H1 (cell line): Measurements from ENCODE around the gene ARHGAP6. TPM values are rescaled to one million over a fixed set of nuclear protein-coding genes. Genes with fewer than 3 reads are reported as not detected.

Source experiments
- CTCF ChIA-PET: fragments of 300-600 bp; sonication (Branson Sonifier 250); formaldehyde crosslinking; loops from one replicate; lab custom pipeline; 2021; ENCODE audit not compliant: partially characterized antibody; lab: Charles Lee
- POLR2A ChIA-PET: fragments of 300-600 bp; sonication (Branson Sonifier 250); formaldehyde crosslinking; loops from one replicate; lab custom pipeline; 2021; ENCODE audit warnings: inconsistent platforms; ENCODE audit not compliant: partially characterized antibody; lab: Charles Lee
- DNase-seq, 2 experiments: peaks; one replicate each; pipeline versions ENCODE4 v3.0.0 to v3.0.0-alpha.2; 2010 to 2022; ENCODE audit warnings: low spot score in 2 of 2, low read depth in 1 of 2, mixed read lengths in 1 of 2
- FAIRE-seq: peaks from 2 replicates; lab custom pipeline; 2011; peaks lifted over from hg19 to GRCh38; lab: Jason Lieb, UNC
- H2AFZ ChIP-seq: 2 replicates; pipeline ENCODE4 v1.8.1; 2012; ENCODE audit warnings: low read length, inconsistent platforms
- H2AK5ac ChIP-seq: 2 replicates; pipeline ENCODE4 v1.6.1; 2013; ENCODE audit warnings: low read depth, low read length
- H2BK120ac ChIP-seq: replicated peaks from 2 replicates; pipeline ENCODE3; 2013; ENCODE audit warnings: low read depth, low read length, inconsistent platforms
- H2BK12ac ChIP-seq: 2 replicates; pipeline ENCODE4 v1.6.1; 2013; ENCODE audit warnings: low read depth, low read length
- H2BK15ac ChIP-seq: 2 replicates; pipeline ENCODE4 v1.6.1; 2013; ENCODE audit warnings: low read length
- H2BK20ac ChIP-seq: 2 replicates; pipeline ENCODE4 v1.6.1; 2013; ENCODE audit warnings: low read length
- H2BK5ac ChIP-seq: 2 replicates; pipeline ENCODE4 v1.6.1; 2013; ENCODE audit warnings: low read depth, low read length
- H3K14ac ChIP-seq: 2 replicates; pipeline ENCODE4 v1.6.1; 2013; ENCODE audit warnings: inconsistent platforms; ENCODE audit not compliant: insufficient read length
- H3K18ac ChIP-seq: 2 replicates; pipeline ENCODE4 v1.6.1; 2013; ENCODE audit warnings: low read length; ENCODE audit errors: extremely low read depth
- H3K23ac ChIP-seq: 2 replicates; pipeline ENCODE4 v1.6.1; 2013; ENCODE audit warnings: inconsistent platforms; ENCODE audit not compliant: insufficient read length
- H3K23me2 ChIP-seq: 2 replicates; pipeline ENCODE4 v1.6.1; 2013; ENCODE audit warnings: low read depth, low read length
- H3K27ac ChIP-seq: 2 replicates; pipeline ENCODE4 v1.6.1; 2011; ENCODE audit warnings: low read depth, low read length, inconsistent platforms
- H3K27me3 ChIP-seq, 4 experiments: replicated peaks in 1 of 4; 1 replicate in 1 of 4; 2 replicates in 3 of 4; pipeline versions ENCODE4 v1.6.1 to v1.8.1; 2011 to 2013; ENCODE audit warnings: low read length in 3 of 4, mild to moderate bottlenecking in 3 of 4, inconsistent platforms in 2 of 4, mixed read lengths in 2 of 4, moderate library complexity in 1 of 4; ENCODE audit not compliant: control insufficient read depth in 3 of 4, insufficient read depth in 3 of 4; ENCODE audit errors: extremely low read depth in 1 of 4
- H3K36me3 ChIP-seq, 4 experiments: 2 replicates each; pipeline versions ENCODE4 v1.6.1 to v1.8.1; 2011 to 2013; ENCODE audit warnings: mild to moderate bottlenecking in 4 of 4, low read length in 3 of 4, moderate library complexity in 2 of 4, control low read depth in 1 of 4, inconsistent platforms in 1 of 4; ENCODE audit not compliant: insufficient read depth in 4 of 4, control insufficient read depth in 2 of 4
- H3K4ac ChIP-seq: replicated peaks from 2 replicates; pipeline ENCODE3; 2013; ENCODE audit warnings: low read length, low read depth, mixed read lengths, inconsistent platforms; ENCODE audit not compliant: insufficient read length
- H3K4me1 ChIP-seq, 4 experiments: replicated peaks in 1 of 4; 1 replicate in 1 of 4; 2 replicates in 3 of 4; pipeline versions ENCODE4 v1.6.1 to v1.8.1; 2011 to 2013; ENCODE audit warnings: low read length in 3 of 4, inconsistent platforms in 2 of 4, mixed read lengths in 1 of 4; ENCODE audit not compliant: insufficient read depth in 4 of 4, control insufficient read depth in 3 of 4
- H3K4me2 ChIP-seq, 2 experiments: 2 replicates each; pipeline versions ENCODE4 v1.6.1 to v1.8.1; 2011 to 2013; ENCODE audit warnings: low read depth in 2 of 2, low read length in 2 of 2, control low read depth in 1 of 2, inconsistent platforms in 1 of 2, mild to moderate bottlenecking in 1 of 2; ENCODE audit not compliant: insufficient read depth in 1 of 2
- H3K4me3 ChIP-seq, 4 experiments: fragments of 200-600, 300-600 bp in 1 of 4; sonication (generic), shearing (Covaris generic), sonication (Bioruptor Twin) in 1 of 4; 2 replicates each; pipeline versions ENCODE4 v1.5.1 to v1.8.1; 2011 to 2016; ENCODE audit warnings: low read length in 4 of 4, low read depth in 3 of 4, control low read depth in 2 of 4, inconsistent platforms in 2 of 4, mild to moderate bottlenecking in 2 of 4, mixed read lengths in 1 of 4, moderate library complexity in 1 of 4; ENCODE audit not compliant: insufficient read depth in 2 of 4; ENCODE audit errors: extremely low read depth in 1 of 4
- H3K56ac ChIP-seq: replicated peaks from 2 replicates; pipeline ENCODE3; 2013; ENCODE audit warnings: low read depth, mild to moderate bottlenecking, mixed read lengths, low read length, inconsistent platforms; ENCODE audit not compliant: insufficient read length
- H3K79me1 ChIP-seq: 2 replicates; pipeline ENCODE4 v1.6.1; 2013; ENCODE audit warnings: low read depth, low read length, control low read depth
- H3K79me2 ChIP-seq, 2 experiments: 2 replicates each; pipeline versions ENCODE4 v1.6.1 to v1.8.1; 2012 to 2013; ENCODE audit warnings: low read length in 2 of 2, mild to moderate bottlenecking in 2 of 2, inconsistent platforms in 1 of 2; ENCODE audit not compliant: insufficient read depth in 2 of 2, control insufficient read depth in 1 of 2
- H3K9ac ChIP-seq, 4 experiments: replicated peaks in 1 of 4; 1 replicate in 1 of 4; 2 replicates in 3 of 4; pipeline versions ENCODE4 v1.6.1 to v1.8.1; 2011 to 2013; ENCODE audit warnings: low read depth in 3 of 4, low read length in 3 of 4, control low read depth in 2 of 4, mild to moderate bottlenecking in 2 of 4, moderate library complexity in 2 of 4, inconsistent platforms in 1 of 4; ENCODE audit errors: extremely low read depth in 1 of 4
- H3K9me3 ChIP-seq, 2 experiments: 2 replicates each; pipeline versions ENCODE4 v1.6.1 to v1.8.1; 2012 to 2013; ENCODE audit warnings: mild to moderate bottlenecking in 2 of 2, moderate library complexity in 2 of 2, control low read depth in 1 of 2, inconsistent platforms in 1 of 2, low read depth in 1 of 2, low read length in 1 of 2, mixed read lengths in 1 of 2; ENCODE audit not compliant: insufficient read depth in 2 of 2
- H4K20me1 ChIP-seq, 2 experiments: replicated peaks in 1 of 2; 2 replicates each; pipeline versions ENCODE3 to v1.8.1; 2011 to 2013; ENCODE audit warnings: inconsistent platforms in 2 of 2, low read length in 2 of 2, mild to moderate bottlenecking in 1 of 2; ENCODE audit not compliant: insufficient read depth in 2 of 2, control insufficient read depth in 1 of 2
- H4K5ac ChIP-seq: 2 replicates; pipeline ENCODE4 v1.6.1; 2013; ENCODE audit warnings: low read length, low read depth, mixed read lengths, inconsistent platforms; ENCODE audit not compliant: insufficient read length
- H4K8ac ChIP-seq: 2 replicates; pipeline ENCODE4 v1.8.0; 2013; ENCODE audit warnings: mild to moderate bottlenecking, moderate library complexity, low read length, inconsistent platforms; ENCODE audit not compliant: insufficient read depth; ENCODE audit errors: extremely low read depth
- H4K91ac ChIP-seq: replicated peaks from 2 replicates; pipeline ENCODE3; 2013; ENCODE audit warnings: low read length, mixed read lengths, inconsistent platforms; ENCODE audit not compliant: insufficient read length
- BACH1 ChIP-seq: IDR thresholded peaks from 2 replicates; pipeline ENCODE4 v1.6.1; 2012; ENCODE audit warnings: low read length, improper control_type of control experiment
- EP300 ChIP-seq, 2 experiments: IDR thresholded peaks; 1 replicate in 1 of 2; 2 replicates in 1 of 2; pipeline ENCODE4 v1.6.1; 2011 to 2012; ENCODE audit warnings: low read depth in 2 of 2, low read length in 2 of 2, mild to moderate bottlenecking in 2 of 2, borderline replicate concordance in 1 of 2, inconsistent platforms in 1 of 2, moderate library complexity in 1 of 2
- GABPA ChIP-seq: IDR thresholded peaks from 2 replicates; pipeline ENCODE4 v1.6.1; 2011; ENCODE audit warnings: mild to moderate bottlenecking, low read length, moderate library complexity, borderline replicate concordance; ENCODE audit not compliant: insufficient read depth
- GTF2F1 ChIP-seq: IDR thresholded peaks from 2 replicates; pipeline ENCODE4 v1.6.1; 2012; ENCODE audit warnings: low read depth, low read length, improper control_type of control experiment, borderline replicate concordance
- KDM5A ChIP-seq: fragments of 200-600 bp; IDR thresholded peaks from 2 replicates; pipeline ENCODE4 v1.7.1; 2012; ENCODE audit warnings: mild to moderate bottlenecking, low read length, inconsistent platforms, mixed read lengths
- MAFK ChIP-seq: IDR thresholded peaks from 2 replicates; pipeline ENCODE4 v1.6.1; 2012; ENCODE audit warnings: low read depth, mild to moderate bottlenecking, improper control_type of control experiment, low read length
- SAP30 ChIP-seq: fragments of 300-600 bp; sonication (generic); IDR thresholded peaks from 2 replicates; pipeline ENCODE4 v1.7.1; 2012; ENCODE audit warnings: low read length, moderate library complexity, mild to moderate bottlenecking, inconsistent platforms; ENCODE audit not compliant: insufficient read depth, insufficient replicate concordance
- SIRT6 ChIP-seq: IDR thresholded peaks from one replicate; pipeline ENCODE4 v1.7.1; 2012; ENCODE audit warnings: low read length, inconsistent platforms
- SP4 ChIP-seq: IDR thresholded peaks from 2 replicates; pipeline ENCODE4 v1.6.1; 2012; ENCODE audit warnings: low read length, inconsistent platforms
- TAF1 ChIP-seq: IDR thresholded peaks from 2 replicates; pipeline ENCODE4 v1.6.1; 2011; ENCODE audit warnings: mild to moderate bottlenecking, low read depth, low read length
- WGBS, 2 experiments: shearing (Covaris generic) in 1 of 2; methylation state at CpG; one replicate each; pipeline versions ENCODE4 v1.1.6 to v1.1.7; 2013 to 2015; ENCODE audit warnings: low lambda C conversion rate in 2 of 2, mixed read lengths in 2 of 2, inconsistent platforms in 1 of 2, low coverage in 1 of 2, missing lambda C conversion rate in 1 of 2; ENCODE audit not compliant: insufficient replicate concordance in 2 of 2, insufficient coverage in 1 of 2, insufficient read length in 1 of 2; ENCODE audit errors: extremely low coverage in 1 of 2, missing lambda C conversion rate in 1 of 2; 5-methylcytosine and 5-hydroxymethylcytosine counted together
- polyA plus RNA-seq, 7 experiments: library from polyadenylated mRNA; depleted of rRNA in 3 of 7; stranded (reverse) in 5 of 7; unstranded in 2 of 7; fragments of >200 nt in 5 of 7; fragments of 200-250 nt in 2 of 7; gene quantifications; 1 replicate in 5 of 7; 2 replicates in 1 of 7; 4 replicates in 1 of 7; pipeline versions ENCODE4 v1.2.1 to v1.2.3, GENCODE V29; 2011 to 2013; ENCODE audit warnings: missing spikeins in 2 of 7, mixed read lengths in 2 of 7
- total RNA-seq: library from RNA; stranded (reverse); fragmentation: NEBNext Ultra II Directional; extraction: Animal tissue kit (Norgen Biotek cat#: 25700); gene quantifications from 2 replicates; pipeline ENCODE4 v1.2.1, GENCODE V29; 2021
- TF ChIP-seq, protein P1 (sequence below): IDR thresholded peaks from 2 replicates; pipeline ENCODE4 v1.6.1; 2012; ENCODE audit warnings: inconsistent platforms

ARHGAP6 gene
- total and polyA plus RNA-seq, 2 of the 8 experiments (the other 6 are each of a cell fraction or from before 2014, with no cell fraction given) = 0.35 to 0.82 TPM

- no peak for TF ChIP-seq SP4
- TF ChIP-seq, all 59 proteins: peak for 0
Observed at GRCh38 chrX:11438767-11439166, 227.0 kb downstream of the ARHGAP6 start (continued).

DNA sequence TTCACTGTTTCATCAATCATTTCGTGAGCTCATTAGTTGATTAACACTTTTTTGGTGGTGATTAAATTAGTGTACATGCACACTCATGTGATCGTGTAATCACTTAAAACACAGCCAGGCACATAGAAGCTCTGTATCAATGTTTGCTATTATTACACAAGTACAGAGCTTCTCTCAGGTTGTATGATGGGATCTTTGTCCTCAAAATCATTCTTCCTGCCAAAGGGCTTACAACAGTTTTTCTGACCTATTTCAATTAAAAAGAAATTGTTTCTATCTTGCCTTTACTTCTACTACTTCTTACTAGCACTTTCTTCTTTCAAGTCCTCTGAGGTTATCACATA is 227.4 kb downstream of the ARHGAP6 start:
- no peaks in the 10 kb centered on the region for H3K4me1 ChIP-seq
- H3K9ac ChIP-seq = no peak overlapping the region
- FAIRE-seq = no peak
- no peaks in the 10 kb centered on the region for H3K79me2 ChIP-seq
- no peak overlapping the region for H4K8ac ChIP-seq
- no peak for DNase-seq
- no peaks in the 10 kb centered on the region for H3K36me3 ChIP-seq
- H3K23me2 ChIP-seq = no peaks in the 10 kb centered on the region
- no peak overlapping the region for H2BK5ac ChIP-seq
- no peaks in the 10 kb centered on the region for H3K79me1 ChIP-seq
- no peak overlapping the region for H3K4me3 ChIP-seq
- H3K4me2 ChIP-seq = no peak overlapping the region
- H4K91ac ChIP-seq = no peak overlapping the region
- H3K27me3 ChIP-seq = no peaks in the 10 kb centered on the region
- H4K20me1 ChIP-seq = no peaks in the 10 kb centered on the region
- no peak overlapping the region for H2AK5ac ChIP-seq
- H2BK20ac ChIP-seq = no peak overlapping the region
- ChIA-PET POLR2A (no interaction called here), CTCF (no interaction called here)
- H3K18ac ChIP-seq = no peak overlapping the region
- no peak overlapping the region for H2BK120ac ChIP-seq
- 90% methylated on average over 2 of the region's 2 CpGs; no CpG with 5 or more reads in 1 of the 2 experiments for WGBS, 2 experiments
- no peak overlapping the region for H3K4ac ChIP-seq
- H2BK15ac ChIP-seq = no peak overlapping the region
- H2BK12ac ChIP-seq = no peak overlapping the region
- no peak overlapping the region for H3K27ac ChIP-seq
- H3K56ac ChIP-seq = no peak overlapping the region
- H3K14ac ChIP-seq = no peak overlapping the region
- H2AFZ ChIP-seq = no peak overlapping the region
- no peaks in the 10 kb centered on the region for H3K9me3 ChIP-seq
- no peak overlapping the region for H3K23ac ChIP-seq
- no peak overlapping the region for H4K5ac ChIP-seq
- no peak for TF ChIP-seq TAF1
- TF ChIP-seq EP300 (IDR thresholded peaks at IDR 0.05; ENCODE audit: borderline replicate concordance in 1 of 2, low read depth in 2 of 2, low read length in 2 of 2) = no peak
- TF ChIP-seq GABPA = no peak
- TF ChIP-seq MAFK = no peak
- TF ChIP-seq, protein P1, sequence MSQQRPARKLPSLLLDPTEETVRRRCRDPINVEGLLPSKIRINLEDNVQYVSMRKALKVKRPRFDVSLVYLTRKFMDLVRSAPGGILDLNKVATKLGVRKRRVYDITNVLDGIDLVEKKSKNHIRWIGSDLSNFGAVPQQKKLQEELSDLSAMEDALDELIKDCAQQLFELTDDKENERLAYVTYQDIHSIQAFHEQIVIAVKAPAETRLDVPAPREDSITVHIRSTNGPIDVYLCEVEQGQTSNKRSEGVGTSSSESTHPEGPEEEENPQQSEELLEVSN = no peak
- no peak for TF ChIP-seq SAP30
- TF ChIP-seq KDM5A = no peak
- no peak for TF ChIP-seq SIRT6
- TF ChIP-seq BACH1 = no peak
- TF ChIP-seq GTF2F1 = no peak
